Mammary epithelial cell (primary cell): ENCODE measurements around the gene YAF2.

ENCODE experiments used
- CTCF ChIP-seq, 2 donors: IDR thresholded peaks in 1 of 2; conservative IDR thresholded peaks in 1 of 2; 2 replicates each; pipeline ENCODE4 v1.5.1; 2011 to 2012; ENCODE audit warnings: inconsistent platforms in 2 of 2, low read length in 2 of 2, mild to moderate bottlenecking in 2 of 2, control low read depth in 1 of 2, low read depth in 1 of 2; ENCODE audit not compliant: insufficient read depth in 1 of 2; ENCODE audit errors: extremely low read depth in 1 of 2
- EZH2 ChIP-seq: IDR thresholded peaks from 2 replicates; pipeline ENCODE4 v1.6.1; 2012; ENCODE audit warnings: low read length, inconsistent platforms, borderline replicate concordance

DNA sequence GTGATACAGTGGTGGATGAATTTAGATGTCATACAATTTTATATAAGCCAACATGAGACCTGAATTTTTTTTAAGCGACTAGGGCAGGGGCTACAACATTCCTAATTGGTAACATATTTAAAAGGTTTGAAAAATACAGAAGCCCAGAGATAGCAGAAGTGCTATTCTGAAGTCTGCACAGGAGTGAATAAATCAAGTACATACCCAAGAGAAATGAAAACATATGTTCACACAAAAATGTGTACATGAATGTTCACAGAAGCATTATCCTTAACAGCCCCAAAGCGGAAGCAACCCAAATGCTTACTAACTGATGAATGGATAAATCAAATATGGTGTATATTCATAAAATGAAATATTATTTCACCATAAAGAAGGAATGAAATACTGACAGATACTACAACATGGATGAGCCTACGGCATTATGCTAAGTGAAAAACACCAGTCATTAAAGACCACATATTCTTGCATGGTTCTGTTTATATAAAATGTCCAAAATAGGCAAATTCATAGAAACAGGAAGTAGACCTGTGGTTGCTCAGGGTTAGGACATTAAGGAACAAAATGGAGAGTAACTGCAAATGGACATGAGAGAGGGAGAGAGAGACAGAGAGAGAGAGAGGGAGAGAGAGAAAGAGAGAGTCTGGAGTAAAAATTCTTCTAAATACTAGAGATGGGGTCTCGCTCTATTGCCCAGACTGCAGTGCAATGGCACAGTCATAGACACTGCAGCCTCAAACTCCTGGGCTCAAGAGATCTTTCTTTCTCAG, 65.4 kb downstream of the YAF2 start:
- TF ChIP-seq CTCF (conservative IDR thresholded peaks at IDR 0.05 in 1 of 2, IDR thresholded peaks at IDR 0.05 in 1 of 2; ENCODE audit: extremely low read depth in 1 of 2, insufficient read depth in 1 of 2, low read depth in 1 of 2, low read length in 2 of 2) (no peak), EZH2 (no peak)
